Measurements from ENCODE around the gene F7.

F7 gene

DNA sequence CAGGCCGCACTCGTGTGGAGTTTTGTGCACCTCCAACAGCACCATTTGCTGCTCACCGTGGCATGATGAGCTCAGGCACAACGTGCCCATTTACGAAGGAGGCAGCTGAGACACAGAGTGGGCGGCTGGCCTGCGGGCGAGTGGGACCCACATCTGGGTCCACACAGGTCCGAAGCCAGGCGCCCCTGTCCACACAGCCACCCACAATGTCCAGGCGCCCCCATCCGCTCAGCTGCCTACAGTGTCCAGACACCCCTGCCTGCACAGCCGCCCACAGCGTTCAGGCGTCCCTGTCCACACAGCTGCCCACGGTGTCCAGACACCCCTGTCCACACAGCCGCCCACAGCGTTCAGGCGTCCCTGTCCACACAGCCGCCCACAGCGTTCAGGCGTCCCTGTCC is 42.5 kb upstream of the F7 start:
- no peak overlapping the region for H3K4me3 ChIP-seq (ENCODE audit: low read depth, low read length)
- no peaks in the 10 kb centered on the region for H3K27me3 ChIP-seq (ENCODE audit: control insufficient read depth, insufficient read depth, low read length)
- H3K4me1 ChIP-seq (ENCODE audit: control insufficient read depth, insufficient read depth, low read length): no peaks in the 10 kb centered on the region
- H3K36me3 ChIP-seq (ENCODE audit: control insufficient read depth, insufficient read depth, low read length): peaks cover 11% of the 10 kb centered on the region
- no peaks in the 10 kb centered on the region for H3K9me3 ChIP-seq (ENCODE audit: control insufficient read depth, insufficient read depth, low read length)
- no peak overlapping the region for H3K9ac ChIP-seq (ENCODE audit: low read depth, low read length)

DNA sequence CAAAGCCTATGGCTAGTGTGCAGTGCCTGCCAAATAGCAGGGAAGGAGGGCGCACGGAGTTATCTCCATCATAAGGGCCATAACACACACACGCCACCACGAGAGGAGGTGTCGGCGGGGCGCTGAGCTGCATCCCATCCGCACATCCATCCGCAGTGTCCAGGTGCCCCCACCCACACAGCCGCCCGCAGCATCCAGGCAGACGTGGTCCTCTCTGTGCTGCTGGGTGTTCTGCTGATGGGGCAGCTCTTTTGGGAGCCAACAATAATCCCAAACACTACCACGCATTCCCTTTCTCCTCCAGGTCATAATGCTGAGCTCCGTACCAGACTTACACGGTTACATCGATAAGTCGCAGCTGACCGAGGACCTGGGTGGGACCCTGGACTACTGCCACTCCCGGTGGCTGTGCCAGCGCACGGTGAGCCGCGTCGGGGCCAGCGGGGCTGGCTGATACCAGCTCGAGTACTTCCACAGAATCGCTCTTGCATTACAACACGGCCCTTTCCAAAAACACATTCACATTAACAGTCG is 41.5 kb upstream of the F7 start:
- Histone ChIP-seq H3K9me3 (ENCODE audit: control insufficient read depth, insufficient read depth, low read length) (no peaks in the 10 kb centered on the region), H3K36me3 (ENCODE audit: control insufficient read depth, insufficient read depth, low read length) (peaks cover 11% of the 10 kb centered on the region), H3K9ac (ENCODE audit: low read depth, low read length) (no peak overlapping the region), H3K4me1 (ENCODE audit: control insufficient read depth, insufficient read depth, low read length) (no peaks in the 10 kb centered on the region), H3K4me3 (ENCODE audit: low read depth, low read length) (no peak overlapping the region), H3K27me3 (ENCODE audit: control insufficient read depth, insufficient read depth, low read length) (no peaks in the 10 kb centered on the region)

DNA sequence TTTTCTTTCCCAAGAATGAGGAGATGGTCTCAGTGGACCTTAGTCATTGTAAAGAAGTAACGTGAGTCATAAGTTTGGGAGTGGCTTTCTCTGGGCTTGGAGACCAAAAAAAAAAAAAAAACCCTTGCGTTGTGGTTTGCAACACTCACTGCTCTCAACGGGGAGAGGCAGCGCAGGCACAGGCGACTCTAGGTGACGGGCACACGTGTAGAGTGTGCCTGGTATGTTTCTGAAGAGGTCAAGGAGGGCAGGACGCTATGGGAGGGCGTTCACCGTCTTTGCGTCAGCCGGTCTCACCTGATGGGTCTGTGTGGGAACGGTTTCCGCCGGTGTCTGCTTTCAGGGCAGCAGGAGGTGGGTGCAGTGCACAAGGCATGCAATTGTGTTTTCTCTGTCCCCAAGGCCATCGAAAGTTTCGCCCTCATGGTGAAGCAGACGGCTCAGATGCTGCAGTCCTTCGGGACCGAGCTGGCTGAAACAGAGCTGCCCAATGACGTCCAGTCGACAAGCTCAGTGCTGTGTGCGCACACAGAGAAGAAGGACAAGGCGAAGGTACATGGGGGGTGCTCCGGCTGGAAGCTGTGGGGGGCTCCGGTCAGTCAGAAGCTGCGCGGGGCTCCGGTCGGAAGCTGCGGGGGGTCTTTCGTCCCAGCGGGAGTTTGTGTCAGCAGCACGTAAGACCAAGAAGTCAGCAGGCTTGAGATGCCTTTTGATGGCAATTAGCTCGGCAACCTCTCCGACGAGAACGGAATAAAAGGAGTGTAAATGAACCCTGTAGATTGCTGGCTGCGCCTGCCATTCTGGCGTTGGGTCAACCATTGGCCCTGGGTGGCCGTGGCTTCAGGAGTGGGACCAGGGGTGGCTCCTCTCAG is 40.8 kb upstream of the F7 start:
- Histone ChIP-seq H3K9ac (ENCODE audit: low read depth, low read length) (no peak overlapping the region), H3K4me3 (ENCODE audit: low read depth, low read length) (no peak overlapping the region), H3K36me3 (ENCODE audit: control insufficient read depth, insufficient read depth, low read length) (peaks cover 11% of the 10 kb centered on the region), H3K9me3 (ENCODE audit: control insufficient read depth, insufficient read depth, low read length) (no peaks in the 10 kb centered on the region), H3K27me3 (ENCODE audit: control insufficient read depth, insufficient read depth, low read length) (no peaks in the 10 kb centered on the region), H3K4me1 (ENCODE audit: control insufficient read depth, insufficient read depth, low read length) (no peaks in the 10 kb centered on the region)

GRCh38 chr13:113065406-113066141 is 40.0 kb upstream of the F7 start:
- Histone ChIP-seq H3K4me1 (ENCODE audit: control insufficient read depth, insufficient read depth, low read length) (no peaks in the 10 kb centered on the region), H3K9me3 (ENCODE audit: control insufficient read depth, insufficient read depth, low read length) (no peaks in the 10 kb centered on the region), H3K36me3 (ENCODE audit: control insufficient read depth, insufficient read depth, low read length) (peaks cover 11% of the 10 kb centered on the region), H3K27me3 (ENCODE audit: control insufficient read depth, insufficient read depth, low read length) (no peaks in the 10 kb centered on the region), H3K9ac (ENCODE audit: low read depth, low read length) (no peak overlapping the region), H3K4me3 (ENCODE audit: low read depth, low read length) (no peak overlapping the region)

GRCh38 chr13:113066142-113066455 is 39.5 kb upstream of the F7 start:
- Histone ChIP-seq H3K4me1 (ENCODE audit: control insufficient read depth, insufficient read depth, low read length) (no peaks in the 10 kb centered on the region), H3K9me3 (ENCODE audit: control insufficient read depth, insufficient read depth, low read length) (no peaks in the 10 kb centered on the region), H3K27me3 (ENCODE audit: control insufficient read depth, insufficient read depth, low read length) (no peaks in the 10 kb centered on the region), H3K4me3 (ENCODE audit: low read depth, low read length) (no peak overlapping the region), H3K9ac (ENCODE audit: low read depth, low read length) (no peak overlapping the region), H3K36me3 (ENCODE audit: control insufficient read depth, insufficient read depth, low read length) (peaks cover 11% of the 10 kb centered on the region)

GRCh38 chr13:113066746-113067145 is 38.8 kb upstream of the F7 start:
- Histone ChIP-seq H3K4me1 (ENCODE audit: control insufficient read depth, insufficient read depth, low read length) (no peaks in the 10 kb centered on the region), H3K9me3 (ENCODE audit: control insufficient read depth, insufficient read depth, low read length) (no peaks in the 10 kb centered on the region), H3K4me3 (ENCODE audit: low read depth, low read length) (no peak overlapping the region), H3K9ac (ENCODE audit: low read depth, low read length) (no peak overlapping the region), H3K27me3 (ENCODE audit: control insufficient read depth, insufficient read depth, low read length) (no peaks in the 10 kb centered on the region), H3K36me3 (ENCODE audit: control insufficient read depth, insufficient read depth, low read length) (peaks cover 11% of the 10 kb centered on the region)

DNA sequence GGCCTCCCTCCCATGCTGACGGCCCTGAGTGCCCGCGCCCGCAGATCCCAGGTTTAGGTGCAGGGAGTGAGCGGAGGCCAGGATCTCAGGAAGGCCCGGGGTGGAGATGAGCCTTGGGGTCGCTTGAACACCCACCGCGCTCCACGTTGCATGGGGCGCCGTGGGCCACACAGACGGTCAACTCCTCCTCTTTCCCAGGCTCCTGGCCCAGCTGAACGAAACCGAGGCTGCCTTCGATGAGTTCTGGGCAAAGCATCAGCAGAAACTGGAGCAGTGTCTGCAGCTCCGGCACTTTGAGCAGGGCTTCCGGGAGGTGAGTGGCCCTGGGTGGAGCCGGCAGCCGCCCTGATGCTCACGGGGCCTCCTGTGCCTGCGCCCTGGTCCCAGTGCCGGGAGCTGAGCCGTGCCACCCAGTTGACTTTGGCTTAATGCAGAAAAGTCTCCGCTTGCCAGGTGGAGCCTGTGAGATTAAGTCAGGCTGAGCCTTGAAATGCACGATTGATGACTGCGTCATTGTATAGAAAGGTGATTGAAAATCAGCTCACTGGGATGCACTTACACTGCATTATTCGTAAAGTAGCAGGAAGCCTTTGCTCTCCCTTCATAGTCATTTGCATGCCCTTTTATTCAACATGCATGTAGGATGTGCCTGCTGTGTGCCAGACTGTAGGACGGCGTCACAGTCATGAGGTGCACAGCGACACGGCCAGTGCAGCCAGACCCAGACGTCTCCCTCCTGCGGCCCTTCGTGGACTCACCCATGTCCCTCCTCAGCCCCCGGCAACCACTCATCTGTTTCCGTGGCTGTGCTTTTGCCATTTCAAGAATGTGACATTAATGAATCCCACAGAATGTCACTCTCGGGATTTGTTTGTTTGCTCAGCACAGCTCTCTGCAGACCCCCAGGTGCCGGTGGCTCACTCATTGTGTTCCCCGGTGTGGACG is 35.5 kb upstream of the F7 start:
- no peaks in the 10 kb centered on the region for H3K27me3 ChIP-seq (ENCODE audit: control insufficient read depth, insufficient read depth, low read length)
- H3K36me3 ChIP-seq (ENCODE audit: control insufficient read depth, insufficient read depth, low read length): peaks cover 3% of the 10 kb centered on the region
- no peaks in the 10 kb centered on the region for H3K4me1 ChIP-seq (ENCODE audit: control insufficient read depth, insufficient read depth, low read length)
- H3K9ac ChIP-seq (ENCODE audit: low read depth, low read length): no peak overlapping the region
- no peak overlapping the region for H3K4me3 ChIP-seq (ENCODE audit: low read depth, low read length)
- H3K9me3 ChIP-seq (ENCODE audit: control insufficient read depth, insufficient read depth, low read length): no peaks in the 10 kb centered on the region

GRCh38 chr13:113070855-113071254 is 34.7 kb upstream of the F7 start:
- Histone ChIP-seq H3K27me3 (ENCODE audit: control insufficient read depth, insufficient read depth, low read length) (no peaks in the 10 kb centered on the region), H3K36me3 (ENCODE audit: control insufficient read depth, insufficient read depth, low read length) (no peaks in the 10 kb centered on the region), H3K9ac (ENCODE audit: low read depth, low read length) (no peak overlapping the region), H3K4me1 (ENCODE audit: control insufficient read depth, insufficient read depth, low read length) (no peaks in the 10 kb centered on the region), H3K9me3 (ENCODE audit: control insufficient read depth, insufficient read depth, low read length) (no peaks in the 10 kb centered on the region), H3K4me3 (ENCODE audit: low read depth, low read length) (no peak overlapping the region)

- no peaks in the 10 kb centered on the region for H3K27me3 ChIP-seq (ENCODE audit: control insufficient read depth, insufficient read depth, low read length)
- no peaks in the 10 kb centered on the region for H3K9me3 ChIP-seq (ENCODE audit: control insufficient read depth, insufficient read depth, low read length)
- peaks cover 3% of the 10 kb centered on the region for H3K36me3 ChIP-seq (ENCODE audit: control insufficient read depth, insufficient read depth, low read length)
- no peaks in the 10 kb centered on the region for H3K4me1 ChIP-seq (ENCODE audit: control insufficient read depth, insufficient read depth, low read length)
- no peak overlapping the region for H3K9ac ChIP-seq (ENCODE audit: low read depth, low read length)
- no peak overlapping the region for H3K4me3 ChIP-seq (ENCODE audit: low read depth, low read length)
Measured at GRCh38 chr13:113072376-113072775, 33.2 kb upstream of the F7 start.

GRCh38 chr13:113073942-113074341 is 31.6 kb upstream of the F7 start:
- no peak overlapping the region for H3K9ac ChIP-seq (ENCODE audit: low read depth, low read length)
- no peaks in the 10 kb centered on the region for H3K27me3 ChIP-seq (ENCODE audit: control insufficient read depth, insufficient read depth, low read length)
- no peaks in the 10 kb centered on the region for H3K9me3 ChIP-seq (ENCODE audit: control insufficient read depth, insufficient read depth, low read length)
- H3K4me3 ChIP-seq (ENCODE audit: low read depth, low read length): no peak overlapping the region
- no peaks in the 10 kb centered on the region for H3K4me1 ChIP-seq (ENCODE audit: control insufficient read depth, insufficient read depth, low read length)
- peaks cover 5% of the 10 kb centered on the region for H3K36me3 ChIP-seq (ENCODE audit: control insufficient read depth, insufficient read depth, low read length)

DNA sequence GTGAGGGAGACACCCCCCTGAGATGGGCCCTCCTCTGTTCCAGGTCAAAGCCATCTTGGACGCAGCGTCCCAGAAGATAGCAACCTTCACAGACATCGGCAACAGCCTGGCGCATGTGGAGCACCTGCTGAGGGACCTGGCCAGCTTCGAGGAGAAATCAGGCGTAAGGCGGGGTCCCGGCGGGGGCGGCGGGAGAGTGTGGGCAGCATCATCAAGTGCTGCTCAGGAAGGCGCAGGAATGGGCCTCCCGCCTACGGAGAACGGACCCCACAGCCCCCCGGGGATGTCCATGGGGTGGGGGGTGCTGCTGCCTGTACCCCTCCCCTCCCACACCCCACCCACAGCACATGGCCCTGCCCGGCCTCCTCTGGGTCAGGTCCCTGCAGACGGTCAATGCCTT is 31.2 kb upstream of the F7 start:
- no peak overlapping the region for H3K9ac ChIP-seq (ENCODE audit: low read depth, low read length)
- H3K4me1 ChIP-seq (ENCODE audit: control insufficient read depth, insufficient read depth, low read length): no peaks in the 10 kb centered on the region
- H3K36me3 ChIP-seq (ENCODE audit: control insufficient read depth, insufficient read depth, low read length): peaks cover 5% of the 10 kb centered on the region
- no peak overlapping the region for H3K4me3 ChIP-seq (ENCODE audit: low read depth, low read length)
- H3K27me3 ChIP-seq (ENCODE audit: control insufficient read depth, insufficient read depth, low read length): no peaks in the 10 kb centered on the region
- no peaks in the 10 kb centered on the region for H3K9me3 ChIP-seq (ENCODE audit: control insufficient read depth, insufficient read depth, low read length)

Measured in iPS-15b (cell line).